ENCODE data around the gene SELENOV. TPM values are rescaled to one million over a fixed set of nuclear protein-coding genes. Genes with fewer than 3 reads are reported as not detected.
A peak's percentile ranks its signal among the peaks of the same experiment; 100 is the strongest.

The SELENOV gene
- polyA plus RNA-seq, 1 donor from 2014 or later = not detected

GRCh38 chr19:39520541-39521484 is 5.9 kb downstream of the SELENOV start:
- Mint-ChIP-seq H3K36me3 (peaks cover 2% of the 10 kb centered on the region), H3K27me3 (peaks cover 14% of the 10 kb centered on the region), H3K27ac (no peak overlapping the region), H3K9me3 (no peaks in the 10 kb centered on the region), H3K4me3 (no peak overlapping the region), H3K4me1 (peaks cover 4 to 8% (median 7%) of the 10 kb centered on the region in 3 donors)

GRCh38 chr19:39524495-39524894 is 9.6 kb downstream of the SELENOV start:
- Mint-ChIP-seq H3K4me1 (peaks cover 1 to 4% (median 4%) of the 10 kb centered on the region in 3 donors), H3K27ac (no peak overlapping the region), H3K27me3 (no peaks in the 10 kb centered on the region), H3K36me3 (peaks cover 4% of the 10 kb centered on the region), H3K9me3 (no peaks in the 10 kb centered on the region), H3K4me3 (no peak overlapping the region)

GRCh38 chr19:39525205-39525604 is 10.3 kb downstream of the SELENOV start:
- peaks cover 4% of the 10 kb centered on the region for H3K36me3 Mint-ChIP-seq
- no peak overlapping the region for H3K4me3 Mint-ChIP-seq
- peaks cover 1 to 4% (median 4%) of the 10 kb centered on the region in 3 donors for H3K4me1 Mint-ChIP-seq
- no peak overlapping the region for H3K27ac Mint-ChIP-seq
- H3K27me3 Mint-ChIP-seq = no peaks in the 10 kb centered on the region
- H3K9me3 Mint-ChIP-seq = no peaks in the 10 kb centered on the region

GRCh38 chr19:39531834-39532232 is 16.9 kb downstream of the SELENOV start:
- Mint-ChIP-seq H3K27me3 (no peaks in the 10 kb centered on the region), H3K4me3 (peak overlapping the region; percentile 88 to 99 (median 95)), H3K36me3 (peaks cover 5% of the 10 kb centered on the region), H3K4me1 (peaks cover 15 to 20% (median 16%) of the 10 kb centered on the region in 3 donors), H3K9me3 (no peaks in the 10 kb centered on the region), H3K27ac (peak overlapping the region; percentile 69 to 95 (median 71))

- no peaks in the 10 kb centered on the region for H3K27me3 Mint-ChIP-seq
These were observed 17.5 kb downstream of the SELENOV start, which contains the start of gene EID2B for GRCh38 chr19:39532233-39533002. Gene EID2B, minus strand, starts transcription at chr19:39532852. Its CDS starts 50 bp downstream, at chr19:39532802.

GRCh38 chr19:39533003-39533512 is 18.1 kb downstream of the SELENOV start:
- Mint-ChIP-seq H3K36me3 (peaks cover 5% of the 10 kb centered on the region), H3K27ac (peak overlapping the region; percentile 69 to 95 (median 90)), H3K4me3 (peak overlapping the region; percentile 88 to 99 (median 95))

More at GRCh38 chr19:39532233-39533002, 17.5 kb downstream of the SELENOV start, which contains the start of gene EID2B:
- H3K36me3 Mint-ChIP-seq = peaks cover 5% of the 10 kb centered on the region
- peaks cover 18 to 22% (median 20%) of the 10 kb centered on the region in 3 donors for H3K4me1 Mint-ChIP-seq
- peak within 1 kb of the TSS; percentile 69 to 95 (median 90) for H3K27ac Mint-ChIP-seq
- H3K4me3 Mint-ChIP-seq = peak within 1 kb of the TSS; percentile 88 to 99 (median 95)
- H3K9me3 Mint-ChIP-seq = no peaks in the 10 kb centered on the region

GRCh38 chr19:39533791-39534190 is 18.9 kb downstream of the SELENOV start:
- peaks cover 24 to 27% (median 25%) of the 10 kb centered on the region in 3 donors for H3K4me1 Mint-ChIP-seq
- no peaks in the 10 kb centered on the region for H3K9me3 Mint-ChIP-seq
- H3K36me3 Mint-ChIP-seq = peaks cover 1% of the 10 kb centered on the region
- H3K27ac Mint-ChIP-seq = no peak overlapping the region
- H3K27me3 Mint-ChIP-seq = no peaks in the 10 kb centered on the region
- peak overlapping the region in 1 of 4 donors; percentile 88 for H3K4me3 Mint-ChIP-seq

More at GRCh38 chr19:39533003-39533512, 18.1 kb downstream of the SELENOV start:
- Mint-ChIP-seq H3K9me3 (no peaks in the 10 kb centered on the region), H3K27me3 (no peaks in the 10 kb centered on the region), H3K4me1 (peaks cover 21 to 22% (median 22%) of the 10 kb centered on the region in 3 donors)

GRCh38 chr19:39539165-39539517 is 24.2 kb downstream of the SELENOV start:
- Mint-ChIP-seq H3K4me1 (peaks cover 35 to 39% (median 37%) of the 10 kb centered on the region in 3 donors), H3K27ac (peak overlapping the region; percentile 57 to 80 (median 76)), H3K27me3 (no peaks in the 10 kb centered on the region), H3K9me3 (no peaks in the 10 kb centered on the region), H3K4me3 (peak overlapping the region; percentile 85 to 99 (median 92)), H3K36me3 (no peaks in the 10 kb centered on the region)

GRCh38 chr19:39539518-39540332 is 24.8 kb downstream of the SELENOV start, which contains the start of gene EID2:
Gene EID2, minus strand, starts transcription at chr19:39540161. Its CDS starts 82 bp downstream, at chr19:39540079.
- Mint-ChIP-seq H3K4me1 (peaks cover 35 to 39% (median 37%) of the 10 kb centered on the region in 3 donors), H3K36me3 (no peaks in the 10 kb centered on the region), H3K27me3 (no peaks in the 10 kb centered on the region), H3K27ac (peak within 1 kb of the TSS; percentile 76 to 99 (median 98)), H3K9me3 (no peaks in the 10 kb centered on the region), H3K4me3 (peak within 1 kb of the TSS; percentile 85 to 99 (median 98))

- Mint-ChIP-seq H3K27me3 (peaks cover 2% of the 10 kb centered on the region), H3K4me3 (peak overlapping the region; percentile 83 to 99 (median 98)), H3K4me1 (peaks cover 34 to 39% (median 37%) of the 10 kb centered on the region in 3 donors), H3K27ac (peak overlapping the region; percentile 76 to 99 (median 98)), H3K36me3 (no peaks in the 10 kb centered on the region), H3K9me3 (no peaks in the 10 kb centered on the region)
These were observed 25.4 kb downstream of the SELENOV start for GRCh38 chr19:39540333-39540673.

GRCh38 chr19:39542206-39542605 is 27.3 kb downstream of the SELENOV start:
- Mint-ChIP-seq H3K4me1 (peaks cover 26 to 34% (median 30%) of the 10 kb centered on the region in 3 donors), H3K27ac (peak overlapping the region in 2 of 3 donors; percentile 64 to 79), H3K4me3 (peak overlapping the region in 2 of 4 donors; percentile 34 to 73), H3K27me3 (peaks cover 4% of the 10 kb centered on the region), H3K9me3 (no peaks in the 10 kb centered on the region), H3K36me3 (no peaks in the 10 kb centered on the region)

GRCh38 chr19:39543477-39543857 is 28.5 kb downstream of the SELENOV start:
- H3K36me3 Mint-ChIP-seq = no peaks in the 10 kb centered on the region
- peaks cover 22 to 26% (median 23%) of the 10 kb centered on the region in 3 donors for H3K4me1 Mint-ChIP-seq
- H3K4me3 Mint-ChIP-seq = no peak overlapping the region
- peaks cover 4% of the 10 kb centered on the region for H3K27me3 Mint-ChIP-seq
- H3K9me3 Mint-ChIP-seq = no peaks in the 10 kb centered on the region
- H3K27ac Mint-ChIP-seq = no peak overlapping the region

- Mint-ChIP-seq H3K27me3 (peaks cover 4% of the 10 kb centered on the region), H3K27ac (peak overlapping the region in 1 of 3 donors; percentile 6), H3K4me1 (peaks cover 13 to 19% (median 15%) of the 10 kb centered on the region in 3 donors), H3K36me3 (no peaks in the 10 kb centered on the region), H3K9me3 (no peaks in the 10 kb centered on the region), H3K4me3 (no peak overlapping the region)
These were observed 29.4 kb downstream of the SELENOV start for GRCh38 chr19:39544226-39544903.

Data from IgD-negative memory B cell (primary cell).